HG03342 (cell line): ENCODE measurements around the gene SPATA31A3.
"Not testable (repeated sequence)": the region's sequence is repeated elsewhere in the genome, so short reads cannot be mapped to it uniquely, and the experiment has no call there.

Experiments used
- ATAC-seq: cut with Tn5 transposase; IDR thresholded peaks from one replicate; pipeline ENCODE4 v1.9.1; 2021; ENCODE audit warnings: mild to moderate bottlenecking, moderate library complexity; ENCODE audit not compliant: unreplicated experiment

Gene SPATA31A3

DNA sequence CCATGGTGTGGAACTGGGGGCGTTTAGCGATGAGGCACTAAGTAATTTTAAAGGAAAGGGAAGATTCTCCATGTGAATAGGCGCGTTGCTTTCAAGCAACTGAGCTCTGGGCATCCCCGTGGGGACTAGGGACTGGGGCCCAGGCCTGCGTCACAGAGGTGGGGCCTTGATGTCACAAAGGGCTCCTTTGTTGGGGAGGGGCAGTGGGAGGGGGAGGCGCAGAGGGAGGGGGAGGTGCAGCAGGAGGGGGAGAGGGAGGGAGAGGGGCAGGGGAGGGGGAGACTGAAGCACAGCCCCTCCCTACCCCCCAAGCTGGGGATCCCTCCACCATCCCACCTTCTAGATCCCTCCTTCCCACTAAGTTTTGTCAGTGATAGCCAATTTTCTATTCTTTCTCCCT lies at the start of gene SPATA31A3:
Gene SPATA31A3, minus strand, starts transcription at position 101 of the 400 bp plus-strand sequence. Its CDS starts 29 bp downstream, at position 72.
- not testable (repeated sequence) for ATAC-seq

DNA sequence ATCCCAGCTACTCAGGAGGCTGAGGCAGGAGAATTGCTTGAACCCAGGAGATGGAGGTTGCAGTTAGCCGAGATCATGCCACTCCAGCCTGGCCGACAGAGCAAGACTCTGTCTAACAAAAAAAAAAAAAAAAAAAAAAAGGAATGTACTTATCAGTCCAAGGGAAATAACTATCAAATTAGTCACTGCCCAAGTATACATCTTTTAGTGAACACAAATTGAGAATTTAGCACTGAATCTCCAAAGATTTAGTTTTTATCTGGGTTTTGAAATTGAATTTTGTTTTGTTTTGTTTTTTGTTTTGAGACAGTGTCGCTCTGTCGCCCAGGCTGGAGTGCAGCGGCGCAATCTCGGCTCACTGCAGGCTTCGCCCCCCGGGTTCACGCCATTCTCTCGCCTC lies 39.8 kb downstream of the SPATA31A3 start:
- ATAC-seq = not testable (repeated sequence)

- not testable (repeated sequence) for ATAC-seq
Measured at GRCh38 chr9:66942400-66943155, 49.8 kb downstream of the SPATA31A3 start.

DNA sequence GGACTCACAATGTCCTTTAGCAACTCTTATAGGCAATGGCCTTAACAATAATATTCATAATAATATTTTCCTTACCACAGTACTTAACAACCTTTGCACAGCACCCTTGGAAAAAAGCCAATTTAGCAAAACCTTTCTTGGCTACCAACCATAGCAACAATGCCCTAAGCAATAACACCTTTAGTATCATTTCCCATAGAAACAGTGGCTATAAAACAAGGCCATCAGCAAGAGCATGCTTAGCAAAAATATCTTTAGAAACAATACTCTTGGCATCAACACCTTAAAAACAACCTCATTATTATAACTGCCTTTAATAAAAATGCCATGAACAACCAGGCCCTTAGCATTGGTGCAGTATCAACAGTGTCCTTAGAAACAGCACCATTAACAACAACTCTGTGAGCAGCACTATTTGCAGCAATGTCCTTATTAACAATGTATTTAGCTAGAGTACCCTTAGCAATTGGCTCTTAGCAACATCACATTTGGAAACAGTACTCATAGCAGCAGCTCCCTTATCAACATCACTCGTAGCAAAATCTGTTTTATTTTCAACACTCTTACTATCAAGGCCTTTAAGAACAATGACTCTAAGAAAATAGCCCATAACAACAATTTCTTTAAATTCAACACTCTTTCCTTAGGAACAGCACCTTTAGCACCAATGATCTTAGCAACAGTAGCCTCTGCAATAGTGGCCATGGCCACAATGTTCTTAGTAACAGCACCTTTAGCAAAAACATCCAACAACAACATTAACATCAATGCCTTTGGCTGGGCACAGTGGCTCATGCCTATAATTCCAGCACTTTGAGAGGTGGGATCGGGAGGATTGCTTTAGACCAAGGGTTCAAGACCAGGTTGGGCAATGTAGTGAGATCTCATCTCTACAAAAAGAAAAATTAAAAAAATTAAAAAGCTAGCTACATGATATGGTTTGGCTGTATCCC lies 52.2 kb downstream of the SPATA31A3 start:
- not testable (repeated sequence) for ATAC-seq

DNA sequence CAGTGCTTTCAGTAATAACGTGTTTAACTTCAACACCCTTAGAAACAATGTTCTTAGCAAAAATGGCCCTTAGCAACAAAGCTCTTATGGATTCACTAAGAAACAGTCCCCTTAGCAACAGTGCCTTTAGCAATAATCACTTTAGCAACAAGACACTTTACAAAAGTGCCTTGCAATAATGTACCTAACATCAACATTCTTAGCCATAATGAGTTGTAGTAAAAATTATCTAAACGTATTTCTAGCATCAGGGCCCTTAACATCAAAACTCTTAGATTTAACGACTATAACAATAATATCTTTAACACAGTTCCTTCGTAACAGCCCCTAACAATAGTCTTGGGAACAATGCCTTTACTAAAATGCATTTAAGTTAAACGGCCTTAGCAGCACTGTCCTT lies 54.0 kb downstream of the SPATA31A3 start:
- not testable (repeated sequence) for ATAC-seq

DNA sequence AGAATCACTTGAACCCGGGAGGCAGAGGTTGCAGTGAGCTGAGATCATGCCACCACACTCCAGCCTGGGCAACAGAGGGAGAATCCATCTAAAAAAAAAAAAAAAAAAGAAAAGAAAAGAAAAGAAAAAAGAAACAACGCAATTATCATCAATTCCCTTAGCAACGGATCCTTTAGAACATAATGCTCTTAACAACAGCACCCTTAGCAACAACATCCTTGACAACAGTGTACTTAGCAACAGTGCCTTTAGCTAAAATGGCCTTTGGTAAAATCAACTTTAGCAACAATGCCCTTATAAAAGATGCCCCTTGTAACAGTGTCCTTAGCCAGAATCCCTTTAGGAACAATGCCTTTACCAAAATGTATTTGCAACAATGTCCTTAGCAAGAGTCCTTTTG lies 54.7 kb downstream of the SPATA31A3 start:
- not testable (repeated sequence) for ATAC-seq
